Measurements from ENCODE around the gene ZFAND2A.
A peak's percentile ranks its signal among the peaks of the same experiment; 100 is the strongest.

Gene ZFAND2A

DNA sequence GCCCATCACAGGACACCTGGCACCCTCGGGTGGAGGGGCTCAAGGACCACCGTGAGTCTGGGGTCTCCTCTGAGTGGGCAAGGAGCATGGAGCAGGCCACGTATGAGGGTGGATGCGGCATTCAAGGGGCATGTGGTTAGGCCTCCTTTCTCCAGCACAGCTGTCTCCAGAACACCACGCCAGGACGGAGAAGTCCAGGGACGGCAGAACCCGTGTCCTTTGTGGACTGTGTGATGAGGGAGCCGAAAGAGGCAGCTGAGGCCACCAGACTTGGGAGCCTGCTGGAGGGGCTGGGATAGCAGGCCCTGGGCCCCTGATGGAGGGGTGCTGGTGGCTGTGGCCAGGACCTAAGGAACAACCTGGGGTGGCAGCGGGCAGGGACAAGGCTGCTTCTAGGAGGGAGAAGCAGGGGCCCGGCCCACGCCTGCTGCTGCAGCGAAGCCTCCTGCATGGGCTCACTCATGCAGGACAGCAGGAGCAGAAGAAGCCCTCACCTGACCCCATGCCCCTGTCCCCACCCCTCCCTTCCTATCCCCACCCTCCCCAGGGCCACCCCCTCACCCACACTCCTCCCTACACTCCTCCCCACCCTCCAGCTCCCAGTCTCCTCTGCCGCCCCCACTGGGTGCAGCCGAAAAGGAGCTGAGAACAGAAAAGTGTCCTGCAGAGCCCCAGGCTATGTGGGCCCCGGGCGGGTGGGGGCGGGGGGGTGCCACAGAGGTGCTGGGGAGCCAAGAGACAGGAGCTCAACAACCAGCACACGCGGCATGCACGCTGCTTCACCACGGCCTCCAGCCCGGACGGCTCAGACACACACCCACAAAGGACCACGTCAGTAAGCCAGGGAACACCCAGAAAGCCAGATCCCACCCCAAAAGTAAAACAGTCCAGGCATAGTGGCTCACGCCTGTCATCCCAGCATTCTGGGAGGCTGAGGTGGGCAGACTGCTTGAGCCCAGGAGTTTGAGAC lies 29.7 kb downstream of the ZFAND2A start:
- DNase-seq (ENCODE audit: low read depth) = no peak
- H3K4me3 ChIP-seq (ENCODE audit: control insufficient read depth, low read depth, low read length) = no peak overlapping the region
- TF ChIP-seq, protein P1, sequence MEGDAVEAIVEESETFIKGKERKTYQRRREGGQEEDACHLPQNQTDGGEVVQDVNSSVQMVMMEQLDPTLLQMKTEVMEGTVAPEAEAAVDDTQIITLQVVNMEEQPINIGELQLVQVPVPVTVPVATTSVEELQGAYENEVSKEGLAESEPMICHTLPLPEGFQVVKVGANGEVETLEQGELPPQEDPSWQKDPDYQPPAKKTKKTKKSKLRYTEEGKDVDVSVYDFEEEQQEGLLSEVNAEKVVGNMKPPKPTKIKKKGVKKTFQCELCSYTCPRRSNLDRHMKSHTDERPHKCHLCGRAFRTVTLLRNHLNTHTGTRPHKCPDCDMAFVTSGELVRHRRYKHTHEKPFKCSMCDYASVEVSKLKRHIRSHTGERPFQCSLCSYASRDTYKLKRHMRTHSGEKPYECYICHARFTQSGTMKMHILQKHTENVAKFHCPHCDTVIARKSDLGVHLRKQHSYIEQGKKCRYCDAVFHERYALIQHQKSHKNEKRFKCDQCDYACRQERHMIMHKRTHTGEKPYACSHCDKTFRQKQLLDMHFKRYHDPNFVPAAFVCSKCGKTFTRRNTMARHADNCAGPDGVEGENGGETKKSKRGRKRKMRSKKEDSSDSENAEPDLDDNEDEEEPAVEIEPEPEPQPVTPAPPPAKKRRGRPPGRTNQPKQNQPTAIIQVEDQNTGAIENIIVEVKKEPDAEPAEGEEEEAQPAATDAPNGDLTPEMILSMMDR (conservative IDR thresholded peaks at IDR 0.05; ENCODE audit: control insufficient read depth, insufficient read depth, low read depth, low read length) = no peak

DNA sequence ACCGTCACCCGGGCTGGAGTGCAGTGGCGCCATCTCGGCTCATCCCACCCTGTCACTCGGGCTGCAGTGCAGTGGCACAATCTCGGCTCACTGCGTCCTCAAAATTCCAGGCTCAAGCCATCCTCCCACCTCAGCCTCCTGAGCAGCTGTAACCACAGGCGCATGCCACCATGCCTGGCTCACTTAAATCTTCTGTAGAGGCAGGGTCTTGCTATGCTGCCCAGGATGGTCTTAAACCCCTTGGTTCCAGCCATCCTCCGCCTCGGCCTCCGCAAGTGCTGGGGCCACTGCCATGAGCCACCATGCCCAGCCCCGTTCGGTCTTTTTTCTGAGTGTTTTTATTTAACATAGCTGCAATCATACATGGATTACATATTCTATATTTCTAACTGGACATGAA lies 30.6 kb downstream of the ZFAND2A start:
- TF ChIP-seq, protein P1 (conservative IDR thresholded peaks at IDR 0.05; ENCODE audit: control insufficient read depth, insufficient read depth, low read depth, low read length) = no peak
- no peak for DNase-seq (ENCODE audit: low read depth)
- H3K4me3 ChIP-seq (ENCODE audit: control insufficient read depth, low read depth, low read length) = no peak overlapping the region

DNA sequence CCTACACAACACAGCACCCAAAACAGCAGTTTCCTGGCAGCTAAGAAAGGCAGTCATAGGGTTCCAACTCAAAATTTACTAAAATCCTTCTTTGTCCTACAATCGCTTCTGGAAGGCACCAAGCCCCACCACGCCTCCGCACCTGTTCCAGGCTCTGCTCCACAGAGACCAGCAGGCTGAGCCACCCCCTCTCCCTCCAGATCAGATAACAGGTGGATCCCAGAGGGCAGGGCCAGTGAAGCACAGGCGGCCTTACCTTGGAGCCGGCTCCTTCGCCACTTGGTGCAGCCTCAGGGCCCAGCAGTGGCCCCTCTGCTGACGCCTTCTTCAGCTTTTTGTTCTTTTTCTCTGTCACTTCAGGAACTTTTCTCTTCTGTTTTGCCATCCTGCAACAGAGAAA lies 33.0 kb downstream of the ZFAND2A start:
- DNase-seq (ENCODE audit: low read depth) = no peak
- no peak overlapping the region for H3K4me3 ChIP-seq (ENCODE audit: control insufficient read depth, low read depth, low read length)
- TF ChIP-seq, protein P1 (conservative IDR thresholded peaks at IDR 0.05; ENCODE audit: control insufficient read depth, insufficient read depth, low read depth, low read length) = no peak

DNA sequence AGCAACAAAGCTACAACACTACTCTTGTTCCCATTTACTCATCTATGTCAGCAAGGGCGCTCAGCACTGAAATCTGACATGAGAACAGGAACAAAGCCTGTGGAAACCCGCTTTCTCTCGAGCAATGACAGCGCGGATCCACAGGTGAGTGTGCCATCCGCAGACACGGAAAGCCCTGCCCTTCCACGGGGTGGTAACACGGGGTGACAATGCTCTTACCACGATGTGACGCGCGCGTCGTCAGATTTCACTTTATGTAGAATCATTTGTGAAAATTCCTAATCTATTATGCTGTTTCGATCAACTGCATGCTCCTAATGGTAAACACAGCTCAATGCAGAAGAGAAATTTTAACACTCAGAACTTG lies 34.4 kb downstream of the ZFAND2A start:
- TF ChIP-seq, protein P1 (conservative IDR thresholded peaks at IDR 0.05; ENCODE audit: control insufficient read depth, insufficient read depth, low read depth, low read length) = no peak
- DNase-seq (ENCODE audit: low read depth) = no peak
- H3K4me3 ChIP-seq (ENCODE audit: control insufficient read depth, low read depth, low read length) = no peak overlapping the region

DNA sequence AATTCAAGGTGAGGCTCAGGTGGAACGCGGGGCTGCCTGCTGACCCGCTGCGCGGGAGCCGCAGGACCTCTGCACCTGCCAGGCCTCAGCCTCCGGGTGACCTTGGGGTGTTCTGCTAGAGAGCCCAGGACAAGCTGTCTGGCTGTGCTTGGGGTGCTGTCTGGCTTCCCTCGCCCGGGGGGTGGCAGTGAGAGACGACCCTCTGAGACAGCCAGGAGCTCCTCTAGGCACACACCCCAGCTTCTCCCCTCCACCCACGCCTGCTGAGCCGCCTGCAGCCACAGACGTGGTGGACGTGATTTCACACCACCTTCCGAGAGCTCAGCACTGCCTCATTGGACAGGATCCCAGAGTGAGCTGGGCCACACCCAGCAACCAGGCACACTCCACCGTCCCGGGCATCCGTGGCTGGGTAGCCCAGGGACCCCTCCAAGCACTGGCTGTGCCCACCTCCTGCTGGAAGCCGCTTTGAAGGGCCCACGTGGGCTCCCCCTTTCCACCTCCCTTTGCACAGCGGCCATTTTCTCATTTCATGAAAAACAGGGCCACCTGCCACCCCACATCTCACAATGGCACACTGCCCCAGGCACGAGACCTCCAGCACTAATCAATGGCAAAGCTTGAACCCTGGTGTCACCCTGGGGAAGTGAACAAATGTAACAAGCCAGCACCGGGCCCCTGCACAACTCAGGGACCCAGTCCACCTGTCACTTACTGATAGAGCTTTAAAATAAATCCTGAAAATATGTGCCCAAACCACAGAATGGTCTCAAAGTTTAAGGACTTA lies 35.0 kb downstream of the ZFAND2A start:
- TF ChIP-seq, protein P1 (conservative IDR thresholded peaks at IDR 0.05; ENCODE audit: control insufficient read depth, insufficient read depth, low read depth, low read length) = no peak
- no peak overlapping the region for H3K4me3 ChIP-seq (ENCODE audit: control insufficient read depth, low read depth, low read length)
- DNase-seq (ENCODE audit: low read depth) = peak; percentile 57

DNA sequence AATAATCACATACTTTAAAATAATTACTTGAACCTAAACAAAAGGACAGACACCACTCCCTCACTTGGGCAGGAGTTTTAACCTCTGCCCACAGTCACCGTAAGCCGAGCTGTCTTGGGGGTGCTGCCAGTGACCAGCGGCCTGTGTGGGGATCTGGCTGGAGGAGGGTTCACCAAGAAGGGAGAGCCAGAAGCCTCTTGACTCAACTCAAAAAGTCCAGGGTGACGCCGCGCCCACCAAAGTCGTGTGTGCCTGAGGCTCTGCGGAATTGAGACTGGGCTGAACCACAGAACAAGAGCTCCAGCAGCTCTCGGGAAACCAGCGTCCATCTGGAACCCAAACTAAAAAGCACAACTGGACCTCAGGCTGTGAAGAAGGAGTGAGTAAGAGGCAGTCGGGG lies 35.8 kb downstream of the ZFAND2A start:
- H3K4me3 ChIP-seq (ENCODE audit: control insufficient read depth, low read depth, low read length) = peak overlapping the region; percentile 11
- DNase-seq (ENCODE audit: low read depth) = peak; percentile 50
- TF ChIP-seq, protein P1 (conservative IDR thresholded peaks at IDR 0.05; ENCODE audit: control insufficient read depth, insufficient read depth, low read depth, low read length) = no peak
